ENCODE measurements around the gene CDC14B.

- TF ChIP-seq, protein P1, sequence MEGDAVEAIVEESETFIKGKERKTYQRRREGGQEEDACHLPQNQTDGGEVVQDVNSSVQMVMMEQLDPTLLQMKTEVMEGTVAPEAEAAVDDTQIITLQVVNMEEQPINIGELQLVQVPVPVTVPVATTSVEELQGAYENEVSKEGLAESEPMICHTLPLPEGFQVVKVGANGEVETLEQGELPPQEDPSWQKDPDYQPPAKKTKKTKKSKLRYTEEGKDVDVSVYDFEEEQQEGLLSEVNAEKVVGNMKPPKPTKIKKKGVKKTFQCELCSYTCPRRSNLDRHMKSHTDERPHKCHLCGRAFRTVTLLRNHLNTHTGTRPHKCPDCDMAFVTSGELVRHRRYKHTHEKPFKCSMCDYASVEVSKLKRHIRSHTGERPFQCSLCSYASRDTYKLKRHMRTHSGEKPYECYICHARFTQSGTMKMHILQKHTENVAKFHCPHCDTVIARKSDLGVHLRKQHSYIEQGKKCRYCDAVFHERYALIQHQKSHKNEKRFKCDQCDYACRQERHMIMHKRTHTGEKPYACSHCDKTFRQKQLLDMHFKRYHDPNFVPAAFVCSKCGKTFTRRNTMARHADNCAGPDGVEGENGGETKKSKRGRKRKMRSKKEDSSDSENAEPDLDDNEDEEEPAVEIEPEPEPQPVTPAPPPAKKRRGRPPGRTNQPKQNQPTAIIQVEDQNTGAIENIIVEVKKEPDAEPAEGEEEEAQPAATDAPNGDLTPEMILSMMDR (IDR thresholded peaks at IDR 0.05; ENCODE audit: poor library complexity, severe bottlenecking) = no peak
- TF ChIP-seq EZH2 (IDR thresholded peaks at IDR 0.05; ENCODE audit: borderline replicate concordance, insufficient read depth, low read length, poor library complexity, severe bottlenecking) = no peak
- TF ChIP-seq MXI1 (conservative IDR thresholded peaks at IDR 0.05; ENCODE audit: poor library complexity, severe bottlenecking) = no peak
- no peak for TF ChIP-seq REST (IDR thresholded peaks at IDR 0.05; ENCODE audit: borderline replicate concordance)
- no peak for TF ChIP-seq POLR2AphosphoS5 (IDR thresholded peaks at IDR 0.05)
- no peak for TF ChIP-seq SMC3 (conservative IDR thresholded peaks at IDR 0.05; ENCODE audit: poor library complexity)
- TF ChIP-seq RAD21 (conservative IDR thresholded peaks at IDR 0.05) = no peak
- no peak for TF ChIP-seq EP300 (conservative IDR thresholded peaks at IDR 0.05; ENCODE audit: poor library complexity, severe bottlenecking)
Observed at GRCh38 chr9:96587338-96588315, 32.0 kb downstream of the CDC14B start.

Measured in neural cell (in vitro differentiated cells).